ENCODE data around the gene TMEM114. TPM values are rescaled to one million over a fixed set of nuclear protein-coding genes. Genes with fewer than 3 reads are reported as not detected.

The TMEM114 gene
- polyA plus RNA-seq, 2 of the 4 experiments (the other 2 are of a cell fraction) = not detected

DNA sequence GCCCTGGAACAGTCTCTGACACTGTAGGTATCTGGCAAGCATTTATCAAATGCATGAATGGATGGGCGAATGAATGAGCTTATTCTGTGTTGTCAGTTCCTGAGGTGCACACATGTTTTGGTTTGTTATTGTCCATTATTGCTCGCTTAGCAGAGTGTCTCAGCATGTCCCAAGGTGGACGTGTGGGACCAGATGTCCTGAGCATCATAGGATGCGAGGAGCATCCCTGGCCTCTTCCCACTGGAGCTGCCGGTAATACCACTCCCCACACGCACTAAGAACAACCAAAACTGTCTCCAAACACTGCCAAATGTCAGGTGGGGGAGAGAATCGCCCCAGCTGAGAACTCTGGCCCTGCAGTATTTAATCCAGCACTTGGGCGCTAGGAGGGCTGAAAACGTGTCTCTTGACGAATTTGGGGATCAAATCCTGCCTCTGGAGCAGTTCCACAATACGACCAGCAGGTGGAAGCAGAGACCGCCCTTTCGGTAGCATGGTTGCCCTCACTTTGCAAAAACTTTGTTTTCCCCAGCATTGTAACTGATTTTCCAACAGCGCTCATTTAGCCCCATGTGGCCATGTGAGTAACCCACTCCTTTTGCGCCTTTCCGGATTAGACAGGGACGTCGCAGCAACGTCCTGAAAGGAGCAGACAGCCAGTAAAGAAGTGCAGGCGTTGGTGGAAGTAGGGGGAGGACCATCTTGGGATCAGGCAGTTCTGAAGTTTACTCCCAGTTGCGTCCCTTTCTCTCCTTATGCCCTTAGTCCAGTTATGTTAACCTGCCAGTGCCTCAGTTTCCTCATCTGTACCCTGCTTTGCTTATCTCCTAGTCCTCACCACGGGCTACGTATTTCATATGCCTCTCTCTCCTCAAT, 22.7 kb downstream of the TMEM114 start (continued):
- TF ChIP-seq, protein P1, sequence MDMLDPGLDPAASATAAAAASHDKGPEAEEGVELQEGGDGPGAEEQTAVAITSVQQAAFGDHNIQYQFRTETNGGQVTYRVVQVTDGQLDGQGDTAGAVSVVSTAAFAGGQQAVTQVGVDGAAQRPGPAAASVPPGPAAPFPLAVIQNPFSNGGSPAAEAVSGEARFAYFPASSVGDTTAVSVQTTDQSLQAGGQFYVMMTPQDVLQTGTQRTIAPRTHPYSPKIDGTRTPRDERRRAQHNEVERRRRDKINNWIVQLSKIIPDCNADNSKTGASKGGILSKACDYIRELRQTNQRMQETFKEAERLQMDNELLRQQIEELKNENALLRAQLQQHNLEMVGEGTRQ (IDR thresholded peaks at IDR 0.05) = no peak
- TF ChIP-seq TFCP2L1 (CRISPR knock-in tag; IDR thresholded peaks at IDR 0.05) = no peak
- no peak for TF ChIP-seq RCOR1 (IDR thresholded peaks at IDR 0.05; ENCODE audit: low read depth, low read length)
- TF ChIP-seq SREBF2 (IDR thresholded peaks at IDR 0.05) = no peak
- TF ChIP-seq CEBPB (IDR thresholded peaks at IDR 0.05) = no peak
- TF ChIP-seq ESRRA (IDR thresholded peaks at IDR 0.05; ENCODE audit: borderline replicate concordance, low read length) = no peak
- TF ChIP-seq POLR2AphosphoS2 (conservative IDR thresholded peaks at IDR 0.05; ENCODE audit: low read length) = no peak
- no peak for TF ChIP-seq FOSB (CRISPR knock-in tag; IDR thresholded peaks at IDR 0.05)
- no peak for TF ChIP-seq GATA3 (IDR thresholded peaks at IDR 0.05; ENCODE audit: borderline replicate concordance)
- TF ChIP-seq, protein P2, sequence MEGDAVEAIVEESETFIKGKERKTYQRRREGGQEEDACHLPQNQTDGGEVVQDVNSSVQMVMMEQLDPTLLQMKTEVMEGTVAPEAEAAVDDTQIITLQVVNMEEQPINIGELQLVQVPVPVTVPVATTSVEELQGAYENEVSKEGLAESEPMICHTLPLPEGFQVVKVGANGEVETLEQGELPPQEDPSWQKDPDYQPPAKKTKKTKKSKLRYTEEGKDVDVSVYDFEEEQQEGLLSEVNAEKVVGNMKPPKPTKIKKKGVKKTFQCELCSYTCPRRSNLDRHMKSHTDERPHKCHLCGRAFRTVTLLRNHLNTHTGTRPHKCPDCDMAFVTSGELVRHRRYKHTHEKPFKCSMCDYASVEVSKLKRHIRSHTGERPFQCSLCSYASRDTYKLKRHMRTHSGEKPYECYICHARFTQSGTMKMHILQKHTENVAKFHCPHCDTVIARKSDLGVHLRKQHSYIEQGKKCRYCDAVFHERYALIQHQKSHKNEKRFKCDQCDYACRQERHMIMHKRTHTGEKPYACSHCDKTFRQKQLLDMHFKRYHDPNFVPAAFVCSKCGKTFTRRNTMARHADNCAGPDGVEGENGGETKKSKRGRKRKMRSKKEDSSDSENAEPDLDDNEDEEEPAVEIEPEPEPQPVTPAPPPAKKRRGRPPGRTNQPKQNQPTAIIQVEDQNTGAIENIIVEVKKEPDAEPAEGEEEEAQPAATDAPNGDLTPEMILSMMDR (IDR thresholded peaks at IDR 0.05) = peak; percentile 99
- TF ChIP-seq PHF8 (IDR thresholded peaks at IDR 0.05; ENCODE audit: borderline replicate concordance, low read depth) = no peak
- TF ChIP-seq MYC (IDR thresholded peaks at IDR 0.05; ENCODE audit: borderline replicate concordance, low read length) = no peak
- TF ChIP-seq ZSCAN20 (CRISPR knock-in tag; IDR thresholded peaks at IDR 0.05) = no peak
- TF ChIP-seq CBX8 (IDR thresholded peaks at IDR 0.05) = no peak
- no peak for TF ChIP-seq CHD2 (IDR thresholded peaks at IDR 0.05; ENCODE audit: low read length, partially characterized antibody)
- no peak for TF ChIP-seq EHF (CRISPR knock-in tag; IDR thresholded peaks at IDR 0.05)
- TF ChIP-seq, protein P3, sequence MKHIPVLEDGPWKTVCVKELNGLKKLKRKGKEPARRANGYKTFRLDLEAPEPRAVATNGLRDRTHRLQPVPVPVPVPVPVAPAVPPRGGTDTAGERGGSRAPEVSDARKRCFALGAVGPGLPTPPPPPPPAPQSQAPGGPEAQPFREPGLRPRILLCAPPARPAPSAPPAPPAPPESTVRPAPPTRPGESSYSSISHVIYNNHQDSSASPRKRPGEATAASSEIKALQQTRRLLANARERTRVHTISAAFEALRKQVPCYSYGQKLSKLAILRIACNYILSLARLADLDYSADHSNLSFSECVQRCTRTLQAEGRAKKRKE (CRISPR knock-in tag; IDR thresholded peaks at IDR 0.05; ENCODE audit: low read depth) = no peak
- TF ChIP-seq JUNB (IDR thresholded peaks at IDR 0.05) = no peak
- TF ChIP-seq, protein P4, sequence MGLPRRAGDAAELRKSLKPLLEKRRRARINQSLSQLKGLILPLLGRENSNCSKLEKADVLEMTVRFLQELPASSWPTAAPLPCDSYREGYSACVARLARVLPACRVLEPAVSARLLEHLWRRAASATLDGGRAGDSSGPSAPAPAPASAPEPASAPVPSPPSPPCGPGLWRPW (IDR thresholded peaks at IDR 0.05) = no peak
- TF ChIP-seq, protein P5, sequence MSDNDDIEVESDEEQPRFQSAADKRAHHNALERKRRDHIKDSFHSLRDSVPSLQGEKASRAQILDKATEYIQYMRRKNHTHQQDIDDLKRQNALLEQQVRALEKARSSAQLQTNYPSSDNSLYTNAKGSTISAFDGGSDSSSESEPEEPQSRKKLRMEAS (IDR thresholded peaks at IDR 0.05) = 0 out of 2 replicates have a peak, but pooled peaks have one; percentile 44
- TF ChIP-seq NPAS2 (CRISPR knock-in tag; IDR thresholded peaks at IDR 0.05; ENCODE audit: borderline replicate concordance) = no peak
- no peak for TF ChIP-seq CBX2 (IDR thresholded peaks at IDR 0.05; ENCODE audit: borderline replicate concordance, low read depth)
- no peak for TF ChIP-seq KDM5A (IDR thresholded peaks at IDR 0.05)
- TF ChIP-seq BHLHE40 (IDR thresholded peaks at IDR 0.05; ENCODE audit: low read depth, low read length) = no peak
- TF ChIP-seq, protein P6, sequence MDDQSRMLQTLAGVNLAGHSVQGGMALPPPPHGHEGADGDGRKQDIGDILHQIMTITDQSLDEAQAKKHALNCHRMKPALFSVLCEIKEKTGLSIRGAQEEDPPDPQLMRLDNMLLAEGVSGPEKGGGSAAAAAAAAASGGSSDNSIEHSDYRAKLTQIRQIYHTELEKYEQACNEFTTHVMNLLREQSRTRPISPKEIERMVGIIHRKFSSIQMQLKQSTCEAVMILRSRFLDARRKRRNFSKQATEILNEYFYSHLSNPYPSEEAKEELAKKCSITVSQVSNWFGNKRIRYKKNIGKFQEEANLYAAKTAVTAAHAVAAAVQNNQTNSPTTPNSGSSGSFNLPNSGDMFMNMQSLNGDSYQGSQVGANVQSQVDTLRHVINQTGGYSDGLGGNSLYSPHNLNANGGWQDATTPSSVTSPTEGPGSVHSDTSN (IDR thresholded peaks at IDR 0.05) = no peak
- TF ChIP-seq, protein P7, sequence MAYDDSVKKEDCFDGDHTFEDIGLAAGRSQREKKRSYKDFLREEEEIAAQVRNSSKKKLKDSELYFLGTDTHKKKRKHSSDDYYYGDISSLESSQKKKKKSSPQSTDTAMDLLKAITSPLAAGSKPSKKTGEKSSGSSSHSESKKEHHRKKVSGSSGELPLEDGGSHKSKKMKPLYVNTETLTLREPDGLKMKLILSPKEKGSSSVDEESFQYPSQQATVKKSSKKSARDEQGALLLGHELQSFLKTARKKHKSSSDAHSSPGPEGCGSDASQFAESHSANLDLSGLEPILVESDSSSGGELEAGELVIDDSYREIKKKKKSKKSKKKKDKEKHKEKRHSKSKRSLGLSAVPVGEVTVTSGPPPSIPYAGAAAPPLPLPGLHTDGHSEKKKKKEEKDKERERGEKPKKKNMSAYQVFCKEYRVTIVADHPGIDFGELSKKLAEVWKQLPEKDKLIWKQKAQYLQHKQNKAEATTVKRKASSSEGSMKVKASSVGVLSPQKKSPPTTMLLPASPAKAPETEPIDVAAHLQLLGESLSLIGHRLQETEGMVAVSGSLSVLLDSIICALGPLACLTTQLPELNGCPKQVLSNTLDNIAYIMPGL (CRISPR knock-in tag; IDR thresholded peaks at IDR 0.05; ENCODE audit: borderline replicate concordance) = no peak

All from A549 (cell line).